SIG-M5 treated with dmso at 0.1 percent for 504 hours (cell line): ENCODE results near the gene ENDOU.
"Not testable (repeated sequence)": the region's sequence is repeated elsewhere in the genome, so short reads cannot be mapped to it uniquely, and the experiment has no call there.

Experiments used
- DNase-seq: peaks from one replicate; lab custom pipeline; 2025; ENCODE audit not compliant: unreplicated experiment; lab: John Stamatoyannopoulos, UW

The ENDOU gene

DNA sequence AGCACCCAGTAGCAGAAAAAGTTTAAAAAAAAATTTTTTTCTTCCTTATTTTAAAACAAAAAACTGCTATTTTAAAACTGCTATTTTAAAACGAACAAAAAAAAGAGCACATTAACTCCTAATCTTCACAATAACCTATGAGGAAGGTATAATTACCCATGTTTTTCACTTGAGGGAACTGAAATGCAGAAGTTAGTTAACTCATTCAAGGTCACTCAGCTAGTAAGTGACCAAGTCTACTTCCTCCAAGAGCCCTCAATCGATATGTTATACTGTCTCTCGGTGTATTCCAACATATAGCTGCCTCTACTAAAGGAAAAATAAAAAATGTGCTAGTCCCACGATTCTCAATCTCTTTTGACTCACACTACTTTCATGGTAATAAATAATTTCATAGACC lies 27.2 kb downstream of the ENDOU start:
- peak; percentile 69 for DNase-seq

DNA sequence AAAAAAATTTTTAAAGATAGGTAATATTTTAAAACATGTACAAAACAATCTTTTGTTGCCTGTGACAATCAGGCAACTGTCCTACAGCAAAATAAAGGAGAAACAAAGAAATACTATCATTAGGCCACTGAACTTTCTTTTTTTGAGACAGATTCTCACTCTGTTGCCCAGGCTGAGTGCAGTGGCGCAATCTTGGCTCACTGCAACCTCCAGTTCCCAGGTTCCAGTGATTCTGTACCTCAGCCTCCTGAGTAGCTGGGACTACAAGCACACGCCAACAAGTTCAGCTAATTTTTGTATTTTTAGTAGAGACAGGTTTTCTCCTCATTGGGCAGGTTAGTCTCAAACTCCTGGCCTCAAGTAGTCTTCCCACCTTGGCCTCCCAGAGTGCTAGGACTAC lies 36.1 kb downstream of the ENDOU start:
- no peak for DNase-seq

DNA sequence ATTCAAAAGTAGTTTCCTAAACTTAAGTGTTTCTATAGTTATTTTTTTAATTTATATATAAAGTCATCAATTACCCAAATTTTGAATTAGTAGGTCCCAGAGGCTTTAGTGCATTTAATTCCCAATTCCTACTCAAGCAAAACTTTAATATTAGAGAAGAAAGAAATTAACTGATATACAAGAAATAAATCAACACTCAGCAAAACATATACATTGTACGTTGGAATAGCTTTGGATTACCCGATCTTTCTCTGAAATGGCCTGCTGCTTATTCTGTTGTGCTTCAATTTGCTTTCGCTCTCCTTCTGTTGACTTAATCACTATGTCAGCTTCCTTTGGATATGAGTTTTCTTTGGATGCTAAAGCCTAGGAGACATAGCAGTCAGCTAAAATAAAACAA lies 37.7 kb downstream of the ENDOU start:
- no peak for DNase-seq

DNA sequence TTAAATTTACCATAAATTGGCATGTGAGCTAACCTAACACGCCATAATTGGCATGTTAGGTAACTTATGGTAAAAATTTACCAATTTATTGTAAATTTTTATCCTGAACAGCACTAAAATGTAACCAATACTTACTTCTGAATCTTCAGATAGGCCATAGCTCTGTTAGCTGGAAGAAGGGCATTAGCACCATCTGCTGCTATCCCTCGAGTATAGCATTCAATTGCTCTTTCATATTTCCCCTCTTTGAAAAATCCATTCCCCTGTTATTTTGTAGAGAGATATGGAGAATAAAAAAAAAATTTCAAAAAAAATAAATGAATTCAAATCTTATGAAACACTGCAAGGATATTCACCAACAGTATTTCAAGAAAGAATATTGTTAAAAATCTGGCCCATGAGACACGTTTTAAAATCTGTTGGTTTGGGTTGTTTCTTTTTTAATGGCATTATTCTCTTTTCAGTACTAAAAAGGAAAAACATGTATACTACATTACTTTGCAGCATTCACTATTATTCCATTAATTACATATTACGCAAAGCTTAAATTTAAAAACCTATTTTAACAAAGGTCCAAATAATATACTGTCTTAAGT lies 38.5 kb downstream of the ENDOU start:
- peak; percentile 60 for DNase-seq

DNA sequence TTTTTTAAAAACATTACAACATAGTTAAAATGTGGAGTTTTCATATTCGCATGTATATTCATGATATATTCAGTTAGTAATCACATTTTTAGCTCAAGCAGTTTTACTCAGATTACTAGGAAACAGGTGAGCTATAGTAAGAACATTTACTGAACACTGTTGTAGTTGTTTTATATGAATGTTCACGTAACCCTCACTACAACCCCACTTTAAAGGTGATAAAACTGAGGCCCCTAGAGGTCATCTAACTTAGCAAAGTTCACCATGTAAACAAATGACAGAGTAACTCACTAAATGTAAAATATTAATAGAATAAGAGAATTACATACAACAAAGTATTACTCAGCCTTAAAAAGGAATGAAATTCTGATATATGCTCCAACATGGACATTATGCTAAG lies 45.5 kb downstream of the ENDOU start:
- DNase-seq, result no peak

DNA sequence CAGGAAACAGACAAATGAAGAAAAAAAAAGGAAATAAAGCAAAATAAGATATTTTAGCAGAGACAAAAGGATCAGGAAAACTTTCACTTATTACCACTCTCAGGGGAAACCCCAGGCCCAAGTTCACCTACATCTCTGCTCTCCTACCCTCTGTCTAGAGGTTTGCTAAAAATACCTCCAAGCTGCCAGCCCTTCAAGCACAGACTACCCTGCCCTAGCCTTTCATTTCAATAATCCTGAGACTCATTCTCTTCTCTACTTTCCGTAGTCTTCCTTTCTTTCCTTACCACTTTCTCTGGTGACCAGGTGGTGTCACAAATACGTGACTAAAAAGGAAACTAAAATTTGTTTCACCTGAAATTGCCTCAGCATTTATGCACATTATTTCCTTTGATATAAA lies 53.2 kb downstream of the ENDOU start:
- no peak for DNase-seq

DNA sequence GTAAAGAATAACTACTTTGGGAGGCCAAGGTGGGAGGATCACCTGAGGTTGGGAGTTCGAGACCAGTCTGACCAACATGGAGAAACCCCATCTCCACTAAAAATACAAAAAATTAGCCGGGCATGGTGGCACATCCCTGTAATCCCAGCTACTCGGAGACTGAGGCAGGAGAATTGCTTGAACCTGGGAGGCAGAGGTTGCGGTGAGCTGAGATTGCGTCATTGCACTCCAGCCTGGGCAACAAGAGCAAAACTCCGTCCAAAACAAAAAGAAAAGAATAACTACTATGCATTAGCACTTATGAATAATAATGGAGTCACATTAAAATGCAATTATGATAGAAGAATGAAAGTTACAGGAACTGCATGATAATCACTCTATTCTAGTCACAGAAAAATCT lies 57.4 kb downstream of the ENDOU start:
- not testable (repeated sequence) for DNase-seq
